Measurements from ENCODE around the gene XKR7. TPM values are rescaled to one million over a fixed set of nuclear protein-coding genes. Genes with fewer than 3 reads are reported as not detected.

Gene XKR7
- total and polyA plus RNA-seq, 10 of the 15 experiments (the other 5 are each of a cell fraction or from before 2014, with no cell fraction given): not detected

DNA sequence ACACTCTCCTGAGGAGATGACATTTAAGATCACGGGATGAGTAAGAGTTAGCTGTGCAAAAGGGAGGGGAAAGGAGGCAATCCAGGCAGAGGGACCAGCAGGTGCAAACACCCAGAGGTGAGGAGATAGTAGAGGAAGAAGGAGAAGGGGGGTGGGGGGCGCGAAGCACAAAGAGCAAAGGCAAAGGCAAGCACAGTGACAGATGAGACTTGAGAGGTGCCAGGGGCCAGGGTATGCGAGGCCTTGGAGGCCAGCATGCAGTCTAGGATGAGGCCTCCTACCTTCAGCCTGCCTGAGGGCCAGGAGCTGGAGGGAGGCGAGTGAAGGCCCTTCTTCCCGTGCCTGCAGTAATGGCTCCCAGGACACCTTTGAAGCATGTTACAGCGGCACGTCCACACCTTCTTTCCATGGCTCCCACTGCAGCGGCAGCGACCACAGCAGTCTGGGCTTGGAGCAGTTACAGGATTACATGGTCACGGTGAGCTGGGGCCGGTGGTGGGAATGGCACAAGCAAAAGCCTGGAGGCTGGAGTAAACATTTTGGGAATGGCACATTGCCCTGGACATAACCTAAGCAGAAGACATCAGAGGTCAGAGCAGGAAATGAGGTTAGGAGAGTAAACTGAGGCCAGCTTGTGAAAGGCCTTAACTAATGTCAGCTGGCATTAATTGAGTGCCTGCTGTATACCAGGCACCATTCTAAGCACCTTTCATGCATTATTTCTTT, 60.9 kb downstream of the XKR7 start:
- FAIRE-seq (no peak), ATAC-seq (no peak)
- RAD21 ChIA-PET (ENCODE audit: unreplicated experiment): interaction anchor here (1.1 to 10.3 kb wide), 3 partner anchors 62 to 624 kb away, joined by 3 to 220 read pairs (median 26); no protein-coding TSS in a partner anchor
- TF ChIP-seq ESRRA (IDR thresholded peaks at IDR 0.05; ENCODE audit: low read length) (no peak), NFYA (IDR thresholded peaks at IDR 0.05; ENCODE audit: borderline replicate concordance, low read depth, low read length) (no peak), ZNF274 (IDR thresholded peaks at IDR 0.05; ENCODE audit: insufficient read depth, insufficient read length) (no peak), CHD1 (IDR thresholded peaks at IDR 0.05; ENCODE audit: low read depth, low read length) (no peak), SREBF2 (IDR thresholded peaks at IDR 0.05; ENCODE audit: low read length) (no peak), CBFB (IDR thresholded peaks at IDR 0.05; ENCODE audit: low read depth) (no peak), EZH2 (IDR thresholded peaks at IDR 0.05; ENCODE audit: borderline replicate concordance, control insufficient read depth, low read depth, low read length) (no peak), RELA (IDR thresholded peaks at IDR 0.05; ENCODE audit: borderline replicate concordance, partially characterized antibody) (no peak), GATAD2B (conservative IDR thresholded peaks at IDR 0.05; ENCODE audit: low read depth) (no peak), WRNIP1 (IDR thresholded peaks at IDR 0.05; ENCODE audit: borderline replicate concordance, low read depth, low read length) (no peak), RB1 (IDR thresholded peaks at IDR 0.05; ENCODE audit: borderline replicate concordance) (no peak), ZNF384 (IDR thresholded peaks at IDR 0.05; ENCODE audit: borderline replicate concordance, low read depth, low read length) (no peak), POU2F2 (IDR thresholded peaks at IDR 0.05; ENCODE audit: borderline replicate concordance, low read depth, low read length) (no peak)
- TF ChIP-seq, protein P1, sequence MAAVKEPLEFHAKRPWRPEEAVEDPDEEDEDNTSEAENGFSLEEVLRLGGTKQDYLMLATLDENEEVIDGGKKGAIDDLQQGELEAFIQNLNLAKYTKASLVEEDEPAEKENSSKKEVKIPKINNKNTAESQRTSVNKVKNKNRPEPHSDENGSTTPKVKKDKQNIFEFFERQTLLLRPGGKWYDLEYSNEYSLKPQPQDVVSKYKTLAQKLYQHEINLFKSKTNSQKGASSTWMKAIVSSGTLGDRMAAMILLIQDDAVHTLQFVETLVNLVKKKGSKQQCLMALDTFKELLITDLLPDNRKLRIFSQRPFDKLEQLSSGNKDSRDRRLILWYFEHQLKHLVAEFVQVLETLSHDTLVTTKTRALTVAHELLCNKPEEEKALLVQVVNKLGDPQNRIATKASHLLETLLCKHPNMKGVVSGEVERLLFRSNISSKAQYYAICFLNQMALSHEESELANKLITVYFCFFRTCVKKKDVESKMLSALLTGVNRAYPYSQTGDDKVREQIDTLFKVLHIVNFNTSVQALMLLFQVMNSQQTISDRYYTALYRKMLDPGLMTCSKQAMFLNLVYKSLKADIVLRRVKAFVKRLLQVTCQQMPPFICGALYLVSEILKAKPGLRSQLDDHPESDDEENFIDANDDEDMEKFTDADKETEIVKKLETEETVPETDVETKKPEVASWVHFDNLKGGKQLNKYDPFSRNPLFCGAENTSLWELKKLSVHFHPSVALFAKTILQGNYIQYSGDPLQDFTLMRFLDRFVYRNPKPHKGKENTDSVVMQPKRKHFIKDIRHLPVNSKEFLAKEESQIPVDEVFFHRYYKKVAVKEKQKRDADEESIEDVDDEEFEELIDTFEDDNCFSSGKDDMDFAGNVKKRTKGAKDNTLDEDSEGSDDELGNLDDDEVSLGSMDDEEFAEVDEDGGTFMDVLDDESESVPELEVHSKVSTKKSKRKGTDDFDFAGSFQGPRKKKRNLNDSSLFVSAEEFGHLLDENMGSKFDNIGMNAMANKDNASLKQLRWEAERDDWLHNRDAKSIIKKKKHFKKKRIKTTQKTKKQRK (IDR thresholded peaks at IDR 0.05; ENCODE audit: low read depth, low read length): no peak
- TF ChIP-seq, protein P2, sequence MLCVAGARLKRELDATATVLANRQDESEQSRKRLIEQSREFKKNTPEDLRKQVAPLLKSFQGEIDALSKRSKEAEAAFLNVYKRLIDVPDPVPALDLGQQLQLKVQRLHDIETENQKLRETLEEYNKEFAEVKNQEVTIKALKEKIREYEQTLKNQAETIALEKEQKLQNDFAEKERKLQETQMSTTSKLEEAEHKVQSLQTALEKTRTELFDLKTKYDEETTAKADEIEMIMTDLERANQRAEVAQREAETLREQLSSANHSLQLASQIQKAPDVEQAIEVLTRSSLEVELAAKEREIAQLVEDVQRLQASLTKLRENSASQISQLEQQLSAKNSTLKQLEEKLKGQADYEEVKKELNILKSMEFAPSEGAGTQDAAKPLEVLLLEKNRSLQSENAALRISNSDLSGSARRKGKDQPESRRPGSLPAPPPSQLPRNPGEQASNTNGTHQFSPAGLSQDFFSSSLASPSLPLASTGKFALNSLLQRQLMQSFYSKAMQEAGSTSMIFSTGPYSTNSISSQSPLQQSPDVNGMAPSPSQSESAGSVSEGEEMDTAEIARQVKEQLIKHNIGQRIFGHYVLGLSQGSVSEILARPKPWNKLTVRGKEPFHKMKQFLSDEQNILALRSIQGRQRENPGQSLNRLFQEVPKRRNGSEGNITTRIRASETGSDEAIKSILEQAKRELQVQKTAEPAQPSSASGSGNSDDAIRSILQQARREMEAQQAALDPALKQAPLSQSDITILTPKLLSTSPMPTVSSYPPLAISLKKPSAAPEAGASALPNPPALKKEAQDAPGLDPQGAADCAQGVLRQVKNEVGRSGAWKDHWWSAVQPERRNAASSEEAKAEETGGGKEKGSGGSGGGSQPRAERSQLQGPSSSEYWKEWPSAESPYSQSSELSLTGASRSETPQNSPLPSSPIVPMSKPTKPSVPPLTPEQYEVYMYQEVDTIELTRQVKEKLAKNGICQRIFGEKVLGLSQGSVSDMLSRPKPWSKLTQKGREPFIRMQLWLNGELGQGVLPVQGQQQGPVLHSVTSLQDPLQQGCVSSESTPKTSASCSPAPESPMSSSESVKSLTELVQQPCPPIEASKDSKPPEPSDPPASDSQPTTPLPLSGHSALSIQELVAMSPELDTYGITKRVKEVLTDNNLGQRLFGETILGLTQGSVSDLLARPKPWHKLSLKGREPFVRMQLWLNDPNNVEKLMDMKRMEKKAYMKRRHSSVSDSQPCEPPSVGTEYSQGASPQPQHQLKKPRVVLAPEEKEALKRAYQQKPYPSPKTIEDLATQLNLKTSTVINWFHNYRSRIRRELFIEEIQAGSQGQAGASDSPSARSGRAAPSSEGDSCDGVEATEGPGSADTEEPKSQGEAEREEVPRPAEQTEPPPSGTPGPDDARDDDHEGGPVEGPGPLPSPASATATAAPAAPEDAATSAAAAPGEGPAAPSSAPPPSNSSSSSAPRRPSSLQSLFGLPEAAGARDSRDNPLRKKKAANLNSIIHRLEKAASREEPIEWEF (IDR thresholded peaks at IDR 0.05; ENCODE audit: insufficient replicate concordance, low read depth, low read length): no peak

More for the DNA sequence above, 60.9 kb downstream of the XKR7 start:
- WGBS (ENCODE audit: insufficient coverage, insufficient replicate concordance, low lambda C conversion rate, missing lambda C conversion rate): 53% methylated on average over 12 of the region's 12 CpGs
- ChIA-PET POLR2A (no interaction called here), SMC1A (ENCODE audit: uncharacterized antibody, unreplicated experiment) (interaction anchor here (1.0 to 10.2 kb wide), 6 partner anchors 16 to 176 kb away, joined by 3 to 344 read pairs (median 3); partner anchors contain the start of gene TM9SF4), CTCF (interaction anchor here (0.5 to 9.5 kb wide), 12 partner anchors 9 to 206 kb away, joined by 3 to 140 read pairs (median 22); partner anchors contain the start of genes HCK and TM9SF4)
- no peak overlapping the region for H2AFZ ChIP-seq (ENCODE audit: control insufficient read depth, low read depth, low read length)
- no peak overlapping the region for H3K4me2 ChIP-seq (ENCODE audit: control insufficient read depth, insufficient read depth)
- no peak for DNase-seq (ENCODE audit: low read depth, low spot score)
- no peaks in the 10 kb centered on the region for H3K27me3 ChIP-seq (replicated peaks in 1 of 2; ENCODE audit: control insufficient read depth in 2 of 2, insufficient read depth in 2 of 2, low read length in 1 of 2)
- no peak overlapping the region for H3K4me3 ChIP-seq
- intact Hi-C loops (cut with micrococcal nuclease; ENCODE audit: unreplicated experiment): no loop called here
- peaks cover 4% of the 10 kb centered on the region; the same call in 1 of the 2 replicates for H3K4me1 ChIP-seq (ENCODE audit: control insufficient read depth, insufficient read depth, low read length)
- no peak overlapping the region for H3K9ac ChIP-seq (ENCODE audit: control insufficient read depth, insufficient read depth, low read length)
- no peaks in the 10 kb centered on the region for H3K9me3 ChIP-seq (replicated peaks; ENCODE audit: control insufficient read depth, insufficient read depth, low read length)
- H4K20me1 ChIP-seq (ENCODE audit: control insufficient read depth, insufficient read depth): no peaks in the 10 kb centered on the region
- no peaks in the 10 kb centered on the region for H3K79me2 ChIP-seq (ENCODE audit: control insufficient read depth, insufficient read depth, low read length)
- in situ Hi-C loops (cut with MboI): no loop called here
- H3K27ac ChIP-seq (ENCODE audit: control insufficient read depth, insufficient read depth): no peak overlapping the region
- no peaks in the 10 kb centered on the region for H3K36me3 ChIP-seq (ENCODE audit: control insufficient read depth in 2 of 2, insufficient read depth in 2 of 2, low read length in 1 of 2)
- no TSS peak for BruUV-seq (replicated peaks)

All from GM12878 (cell line).